Measurements from ENCODE around the gene HDGFL2. TPM values are rescaled to one million over a fixed set of nuclear protein-coding genes. Genes with fewer than 3 reads are reported as not detected.

The HDGFL2 gene
- total and polyA plus RNA-seq, 2 donors from 2014 or later, result 37.8 to 38.8 TPM

- Histone ChIP-seq H3K4me1 (ENCODE audit: control insufficient read depth in 2 of 3, insufficient read depth in 2 of 3, low read depth in 1 of 3, low read length in 3 of 3) (no peaks in the 10 kb centered on the region), H3K9ac (ENCODE audit: low read length in 3 of 3) (no peak overlapping the region), H3K9me3 (ENCODE audit: control insufficient read depth in 2 of 3, insufficient read depth in 1 of 3, low read length in 3 of 3) (no peaks in the 10 kb centered on the region), H3K27ac (ENCODE audit: low read depth in 2 of 2, low read length in 2 of 2) (no peak overlapping the region), H3K27me3 (ENCODE audit: control insufficient read depth, insufficient read depth, low read length) (no peaks in the 10 kb centered on the region), H3K36me3 (ENCODE audit: control insufficient read depth in 2 of 3, insufficient read depth in 3 of 3, low read length in 3 of 3) (peaks cover 0 to 4% (median 2%) of the 10 kb centered on the region in 3 donors), H3K4me3 (ENCODE audit: low read length in 3 of 3) (no peak overlapping the region)
- no peak for DNase-seq
- intact Hi-C loops (cut with DNase I), result no loop called here
- TF ChIP-seq, protein P1, sequence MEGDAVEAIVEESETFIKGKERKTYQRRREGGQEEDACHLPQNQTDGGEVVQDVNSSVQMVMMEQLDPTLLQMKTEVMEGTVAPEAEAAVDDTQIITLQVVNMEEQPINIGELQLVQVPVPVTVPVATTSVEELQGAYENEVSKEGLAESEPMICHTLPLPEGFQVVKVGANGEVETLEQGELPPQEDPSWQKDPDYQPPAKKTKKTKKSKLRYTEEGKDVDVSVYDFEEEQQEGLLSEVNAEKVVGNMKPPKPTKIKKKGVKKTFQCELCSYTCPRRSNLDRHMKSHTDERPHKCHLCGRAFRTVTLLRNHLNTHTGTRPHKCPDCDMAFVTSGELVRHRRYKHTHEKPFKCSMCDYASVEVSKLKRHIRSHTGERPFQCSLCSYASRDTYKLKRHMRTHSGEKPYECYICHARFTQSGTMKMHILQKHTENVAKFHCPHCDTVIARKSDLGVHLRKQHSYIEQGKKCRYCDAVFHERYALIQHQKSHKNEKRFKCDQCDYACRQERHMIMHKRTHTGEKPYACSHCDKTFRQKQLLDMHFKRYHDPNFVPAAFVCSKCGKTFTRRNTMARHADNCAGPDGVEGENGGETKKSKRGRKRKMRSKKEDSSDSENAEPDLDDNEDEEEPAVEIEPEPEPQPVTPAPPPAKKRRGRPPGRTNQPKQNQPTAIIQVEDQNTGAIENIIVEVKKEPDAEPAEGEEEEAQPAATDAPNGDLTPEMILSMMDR (IDR thresholded peaks at IDR 0.05; ENCODE audit: borderline replicate concordance, extremely low read depth, insufficient read depth), result no peak
- FAIRE-seq, result no peak
Observed at GRCh38 chr19:4500841-4501591, 28.9 kb downstream of the HDGFL2 start.

- TF ChIP-seq, protein P1 (IDR thresholded peaks at IDR 0.05; ENCODE audit: borderline replicate concordance, extremely low read depth, insufficient read depth), result no peak
- Histone ChIP-seq H3K27ac (ENCODE audit: low read depth in 2 of 2, low read length in 2 of 2) (no peak overlapping the region), H3K4me1 (ENCODE audit: control insufficient read depth in 2 of 3, insufficient read depth in 2 of 3, low read depth in 1 of 3, low read length in 3 of 3) (no peaks in the 10 kb centered on the region), H3K4me3 (ENCODE audit: low read length in 3 of 3) (no peak overlapping the region), H3K27me3 (ENCODE audit: control insufficient read depth, insufficient read depth, low read length) (no peaks in the 10 kb centered on the region), H3K36me3 (ENCODE audit: control insufficient read depth in 2 of 3, insufficient read depth in 3 of 3, low read length in 3 of 3) (peaks cover 0 to 4% (median 2%) of the 10 kb centered on the region in 3 donors), H3K9ac (ENCODE audit: low read length in 3 of 3) (no peak overlapping the region), H3K9me3 (ENCODE audit: control insufficient read depth in 2 of 3, insufficient read depth in 1 of 3, low read length in 3 of 3) (no peaks in the 10 kb centered on the region)
- intact Hi-C loops (cut with DNase I), result no loop called here
- DNase-seq (no peak), FAIRE-seq (no peak)
Observed at GRCh38 chr19:4501691-4502090, 29.6 kb downstream of the HDGFL2 start.

DNA sequence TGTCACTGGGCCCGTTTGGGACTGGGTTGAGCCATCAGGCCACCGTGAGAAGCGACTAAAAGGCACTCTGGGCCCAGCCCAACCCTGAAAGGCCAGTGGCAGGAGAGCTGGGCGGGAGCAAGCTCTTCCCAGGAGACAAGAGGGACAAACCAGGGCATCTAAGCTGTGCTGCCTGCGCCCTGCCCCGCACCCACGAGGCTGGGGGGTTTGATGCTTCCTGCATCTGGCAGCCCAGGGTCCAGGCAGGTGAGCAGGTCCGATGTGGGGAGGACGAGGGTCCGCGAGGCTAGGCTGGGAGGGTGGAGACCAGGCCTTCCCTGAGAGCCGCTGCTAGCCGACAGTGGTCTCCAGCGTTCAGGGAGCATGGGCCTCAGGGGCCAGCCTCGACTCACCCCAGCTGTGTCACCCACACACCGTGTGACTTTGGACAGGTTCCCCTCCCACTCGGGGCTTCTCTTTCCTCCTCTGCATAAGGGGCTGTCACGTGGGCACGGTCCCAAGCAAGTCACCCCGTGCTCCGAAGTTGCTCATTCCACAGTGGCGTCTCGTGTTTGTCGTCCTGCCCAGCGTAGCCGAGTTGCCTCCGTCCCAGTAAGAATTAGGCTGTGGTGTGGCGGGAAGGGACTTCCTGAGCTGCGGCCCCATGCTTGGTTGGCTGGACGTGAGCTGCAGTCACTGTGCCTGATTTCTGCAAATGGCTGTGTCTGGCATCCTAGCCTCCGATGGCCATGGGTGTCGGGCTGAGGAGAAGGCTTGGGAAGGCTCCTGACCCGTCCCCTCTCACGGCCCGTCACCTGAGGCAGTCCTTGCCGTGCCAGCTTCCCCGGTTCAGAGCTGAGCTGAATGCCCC, 30.4 kb downstream of the HDGFL2 start:
- Histone ChIP-seq H3K9ac (ENCODE audit: low read length in 3 of 3) (no peak overlapping the region), H3K4me3 (ENCODE audit: low read length in 3 of 3) (no peak overlapping the region), H3K36me3 (ENCODE audit: control insufficient read depth in 2 of 3, insufficient read depth in 3 of 3, low read length in 3 of 3) (peaks cover 0 to 4% (median 2%) of the 10 kb centered on the region in 3 donors), H3K9me3 (ENCODE audit: control insufficient read depth in 2 of 3, insufficient read depth in 1 of 3, low read length in 3 of 3) (no peaks in the 10 kb centered on the region), H3K27ac (ENCODE audit: low read depth in 2 of 2, low read length in 2 of 2) (no peak overlapping the region), H3K4me1 (ENCODE audit: control insufficient read depth in 2 of 3, insufficient read depth in 2 of 3, low read depth in 1 of 3, low read length in 3 of 3) (no peaks in the 10 kb centered on the region), H3K27me3 (ENCODE audit: control insufficient read depth, insufficient read depth, low read length) (no peaks in the 10 kb centered on the region)
- DNase-seq, result no peak
- intact Hi-C loops (cut with DNase I), result no loop called here
- TF ChIP-seq, protein P1 (IDR thresholded peaks at IDR 0.05; ENCODE audit: borderline replicate concordance, extremely low read depth, insufficient read depth), result no peak
- FAIRE-seq, result no peak
